ENCODE data around the gene CAD. TPM values are rescaled to one million over a fixed set of nuclear protein-coding genes. Genes with fewer than 3 reads are reported as not detected.

The CAD gene
- total and polyA plus RNA-seq, 9 donors: 11.9 to 53.9 (median 31.1) TPM

DNA sequence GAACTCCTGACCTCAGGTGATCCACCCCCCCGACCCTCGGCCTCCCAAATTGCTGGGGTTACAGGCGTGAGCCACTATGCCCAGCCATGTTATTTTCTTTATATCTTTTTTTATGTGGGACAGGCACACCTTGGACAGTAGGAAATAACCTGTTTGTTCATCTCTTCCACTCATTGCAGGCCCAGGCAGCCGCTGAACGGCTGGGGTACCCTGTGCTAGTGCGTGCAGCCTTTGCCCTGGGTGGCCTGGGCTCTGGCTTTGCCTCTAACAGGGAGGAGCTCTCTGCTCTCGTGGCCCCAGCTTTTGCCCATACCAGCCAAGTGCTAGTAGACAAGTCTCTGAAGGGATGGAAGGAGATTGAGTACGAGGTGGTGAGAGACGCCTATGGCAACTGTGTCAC lies 8.4 kb downstream of the CAD start:
- H3K4me1 ChIP-seq (ENCODE audit: insufficient read depth): no peaks in the 10 kb centered on the region
- 89 to 90% (median 90%) methylated on average over 9 of the region's 9 CpGs for WGBS, 3 donors
- H3K4me3 ChIP-seq: no peak overlapping the region
- no peaks in the 10 kb centered on the region for H3K9me3 ChIP-seq
- no peak for DNase-seq
- no peaks in the 10 kb centered on the region for H3K36me3 ChIP-seq
- TF ChIP-seq EP300 (IDR thresholded peaks at IDR 0.05): no peak
- TF ChIP-seq, protein P1, sequence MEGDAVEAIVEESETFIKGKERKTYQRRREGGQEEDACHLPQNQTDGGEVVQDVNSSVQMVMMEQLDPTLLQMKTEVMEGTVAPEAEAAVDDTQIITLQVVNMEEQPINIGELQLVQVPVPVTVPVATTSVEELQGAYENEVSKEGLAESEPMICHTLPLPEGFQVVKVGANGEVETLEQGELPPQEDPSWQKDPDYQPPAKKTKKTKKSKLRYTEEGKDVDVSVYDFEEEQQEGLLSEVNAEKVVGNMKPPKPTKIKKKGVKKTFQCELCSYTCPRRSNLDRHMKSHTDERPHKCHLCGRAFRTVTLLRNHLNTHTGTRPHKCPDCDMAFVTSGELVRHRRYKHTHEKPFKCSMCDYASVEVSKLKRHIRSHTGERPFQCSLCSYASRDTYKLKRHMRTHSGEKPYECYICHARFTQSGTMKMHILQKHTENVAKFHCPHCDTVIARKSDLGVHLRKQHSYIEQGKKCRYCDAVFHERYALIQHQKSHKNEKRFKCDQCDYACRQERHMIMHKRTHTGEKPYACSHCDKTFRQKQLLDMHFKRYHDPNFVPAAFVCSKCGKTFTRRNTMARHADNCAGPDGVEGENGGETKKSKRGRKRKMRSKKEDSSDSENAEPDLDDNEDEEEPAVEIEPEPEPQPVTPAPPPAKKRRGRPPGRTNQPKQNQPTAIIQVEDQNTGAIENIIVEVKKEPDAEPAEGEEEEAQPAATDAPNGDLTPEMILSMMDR (IDR thresholded peaks at IDR 0.05): no peak
- TF ChIP-seq POLR2A (IDR thresholded peaks at IDR 0.05): no peak
- H3K27ac ChIP-seq: no peak overlapping the region
- no peaks in the 10 kb centered on the region for H3K27me3 ChIP-seq
- intact Hi-C loops (cut with DNase I): no loop called here

DNA sequence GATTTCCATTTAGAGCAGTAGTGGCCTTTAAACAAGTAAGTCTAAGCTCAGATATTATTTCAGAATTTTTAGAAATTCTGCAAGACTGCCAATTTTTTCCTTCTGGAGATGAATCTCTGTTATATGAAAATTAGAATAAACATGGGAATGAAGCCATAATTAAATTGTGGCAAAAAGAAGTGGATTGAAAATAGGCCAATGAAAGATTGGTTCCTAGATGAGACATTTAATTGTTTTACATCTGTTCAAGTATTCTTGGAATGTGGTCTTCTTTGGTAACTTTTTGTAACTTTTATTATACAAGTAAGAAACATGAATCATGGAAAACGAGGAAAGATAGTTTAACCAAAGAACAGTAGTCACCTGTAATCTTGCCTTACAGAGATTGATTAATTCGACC lies 10.3 kb downstream of the CAD start:
- DNase-seq: no peak
- intact Hi-C loops (cut with DNase I): no loop called here
- TF ChIP-seq POLR2A (IDR thresholded peaks at IDR 0.05) (no peak), EP300 (IDR thresholded peaks at IDR 0.05) (no peak)
- TF ChIP-seq, protein P1 (IDR thresholded peaks at IDR 0.05): no peak
- no peaks in the 10 kb centered on the region for H3K4me1 ChIP-seq (ENCODE audit: insufficient read depth)
- no peak overlapping the region for H3K27ac ChIP-seq
- H3K27me3 ChIP-seq: no peaks in the 10 kb centered on the region
- no peaks in the 10 kb centered on the region for H3K36me3 ChIP-seq
- WGBS, 3 donors: 53 to 66% (median 54%) methylated on average over 2 of the region's 2 CpGs
- H3K9me3 ChIP-seq: no peaks in the 10 kb centered on the region
- no peak overlapping the region for H3K4me3 ChIP-seq

DNA sequence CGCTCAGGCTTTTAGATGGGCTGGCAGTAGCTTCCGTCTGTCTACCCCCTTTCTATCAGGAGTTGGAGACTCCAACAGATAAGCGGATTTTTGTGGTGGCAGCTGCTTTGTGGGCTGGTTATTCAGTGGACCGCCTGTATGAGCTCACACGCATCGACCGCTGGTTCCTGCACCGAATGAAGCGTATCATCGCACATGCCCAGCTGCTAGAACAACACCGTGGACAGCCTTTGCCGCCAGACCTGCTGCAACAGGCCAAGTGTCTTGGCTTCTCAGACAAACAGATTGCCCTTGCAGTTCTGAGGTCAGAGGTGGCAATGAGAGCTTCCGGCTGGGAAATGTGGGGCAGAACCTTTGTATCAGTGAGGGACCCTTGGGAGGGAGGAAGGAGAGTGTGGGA lies 14.8 kb downstream of the CAD start:
- no peaks in the 10 kb centered on the region for H3K9me3 ChIP-seq
- no peaks in the 10 kb centered on the region for H3K27me3 ChIP-seq
- H3K4me3 ChIP-seq: no peak overlapping the region
- WGBS, 3 donors: 90 to 94% (median 92%) methylated on average over 13 of the region's 13 CpGs
- no peak overlapping the region for H3K27ac ChIP-seq
- intact Hi-C loops (cut with DNase I): no loop called here
- H3K4me1 ChIP-seq (ENCODE audit: insufficient read depth): no peaks in the 10 kb centered on the region
- no peaks in the 10 kb centered on the region for H3K36me3 ChIP-seq
- TF ChIP-seq POLR2A (IDR thresholded peaks at IDR 0.05) (no peak), EP300 (IDR thresholded peaks at IDR 0.05) (no peak)
- TF ChIP-seq, protein P1 (IDR thresholded peaks at IDR 0.05): no peak
- DNase-seq: no peak

DNA sequence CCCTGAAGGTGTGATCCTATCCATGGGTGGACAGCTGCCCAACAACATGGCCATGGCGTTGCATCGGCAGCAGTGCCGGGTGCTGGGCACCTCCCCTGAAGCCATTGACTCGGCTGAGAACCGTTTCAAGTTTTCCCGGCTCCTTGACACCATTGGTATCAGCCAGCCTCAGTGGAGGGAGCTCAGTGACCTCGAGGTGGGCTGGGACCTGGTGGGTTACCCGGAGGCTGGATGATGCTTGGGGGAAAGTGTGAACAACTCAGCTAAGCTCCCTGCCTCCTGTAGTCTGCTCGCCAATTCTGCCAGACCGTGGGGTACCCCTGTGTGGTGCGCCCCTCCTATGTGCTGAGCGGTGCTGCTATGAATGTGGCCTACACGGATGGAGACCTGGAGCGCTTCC lies 16.2 kb downstream of the CAD start:
- Histone ChIP-seq H3K4me3 (no peak overlapping the region), H3K36me3 (no peaks in the 10 kb centered on the region), H3K27ac (no peak overlapping the region), H3K27me3 (no peaks in the 10 kb centered on the region), H3K4me1 (ENCODE audit: insufficient read depth) (no peaks in the 10 kb centered on the region), H3K9me3 (no peaks in the 10 kb centered on the region)
- intact Hi-C loops (cut with DNase I): no loop called here
- no peak for TF ChIP-seq POLR2A (IDR thresholded peaks at IDR 0.05)
- TF ChIP-seq EP300 (IDR thresholded peaks at IDR 0.05): no peak
- TF ChIP-seq, protein P1 (IDR thresholded peaks at IDR 0.05): no peak
- WGBS, 3 donors: 88 to 95% (median 93%) methylated on average over 14 of the region's 14 CpGs
- DNase-seq: no peak

DNA sequence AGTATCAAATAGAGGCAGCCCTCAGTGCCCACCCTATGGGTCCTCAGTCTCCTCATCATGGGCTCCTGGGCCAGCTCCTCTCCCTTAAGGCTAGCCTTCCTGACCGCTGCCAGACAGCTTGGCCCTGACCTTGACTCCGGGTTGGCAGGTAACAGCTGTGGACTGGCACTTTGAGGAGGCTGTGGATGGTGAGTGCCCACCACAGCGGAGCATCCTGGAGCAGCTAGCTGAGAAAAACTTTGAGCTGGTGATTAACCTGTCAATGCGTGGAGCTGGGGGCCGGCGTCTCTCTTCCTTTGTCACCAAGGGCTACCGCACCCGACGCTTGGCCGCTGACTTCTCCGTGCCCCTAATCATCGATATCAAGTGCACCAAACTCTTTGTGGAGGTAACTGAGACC lies 19.0 kb downstream of the CAD start:
- Histone ChIP-seq H3K4me3 (no peak overlapping the region), H3K4me1 (ENCODE audit: insufficient read depth) (no peaks in the 10 kb centered on the region), H3K27me3 (no peaks in the 10 kb centered on the region), H3K27ac (no peak overlapping the region), H3K9me3 (no peaks in the 10 kb centered on the region), H3K36me3 (no peaks in the 10 kb centered on the region)
- no peak for DNase-seq
- intact Hi-C loops (cut with DNase I): no loop called here
- 88 to 93% (median 88%) methylated on average over 12 of the region's 12 CpGs for WGBS, 3 donors
- TF ChIP-seq, protein P1 (IDR thresholded peaks at IDR 0.05): no peak
- TF ChIP-seq POLR2A (IDR thresholded peaks at IDR 0.05) (no peak), EP300 (IDR thresholded peaks at IDR 0.05) (no peak)

Measured in ovary (tissue), 9 donors.